Measurements from ENCODE around the gene COL13A1.
A peak's percentile ranks its signal among the peaks of the same experiment; 100 is the strongest.

Gene COL13A1

DNA sequence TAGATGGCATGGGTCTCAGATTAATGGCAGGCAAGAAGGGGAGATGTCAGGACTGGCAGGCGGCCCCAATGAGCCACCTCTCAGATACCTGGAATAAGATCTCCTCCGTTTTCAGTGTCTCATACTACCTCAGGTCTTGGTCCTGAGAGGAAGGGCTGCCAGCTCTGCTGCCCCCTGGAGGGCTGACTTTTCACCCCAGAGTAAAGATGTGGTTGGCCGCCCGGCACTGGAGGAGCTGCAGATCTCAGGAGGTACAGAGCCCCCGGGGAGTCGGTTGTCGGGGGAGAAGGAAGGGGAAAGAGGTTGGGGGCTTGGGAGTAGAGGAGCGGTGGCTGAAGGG lies 642 bp upstream of the COL13A1 start:
- H3K27me3 ChIP-seq (ENCODE audit: control insufficient read depth, insufficient read depth, low read length): no peaks in the 10 kb centered on the region
- no peak overlapping the region for H3K9ac ChIP-seq
- H3K4me2 ChIP-seq (ENCODE audit: low read length): peak overlapping the region; percentile 78
- TF ChIP-seq, protein P1, sequence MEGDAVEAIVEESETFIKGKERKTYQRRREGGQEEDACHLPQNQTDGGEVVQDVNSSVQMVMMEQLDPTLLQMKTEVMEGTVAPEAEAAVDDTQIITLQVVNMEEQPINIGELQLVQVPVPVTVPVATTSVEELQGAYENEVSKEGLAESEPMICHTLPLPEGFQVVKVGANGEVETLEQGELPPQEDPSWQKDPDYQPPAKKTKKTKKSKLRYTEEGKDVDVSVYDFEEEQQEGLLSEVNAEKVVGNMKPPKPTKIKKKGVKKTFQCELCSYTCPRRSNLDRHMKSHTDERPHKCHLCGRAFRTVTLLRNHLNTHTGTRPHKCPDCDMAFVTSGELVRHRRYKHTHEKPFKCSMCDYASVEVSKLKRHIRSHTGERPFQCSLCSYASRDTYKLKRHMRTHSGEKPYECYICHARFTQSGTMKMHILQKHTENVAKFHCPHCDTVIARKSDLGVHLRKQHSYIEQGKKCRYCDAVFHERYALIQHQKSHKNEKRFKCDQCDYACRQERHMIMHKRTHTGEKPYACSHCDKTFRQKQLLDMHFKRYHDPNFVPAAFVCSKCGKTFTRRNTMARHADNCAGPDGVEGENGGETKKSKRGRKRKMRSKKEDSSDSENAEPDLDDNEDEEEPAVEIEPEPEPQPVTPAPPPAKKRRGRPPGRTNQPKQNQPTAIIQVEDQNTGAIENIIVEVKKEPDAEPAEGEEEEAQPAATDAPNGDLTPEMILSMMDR (IDR thresholded peaks at IDR 0.05): peak; percentile 74
- no peak overlapping the region for H3K27ac ChIP-seq
- H2AFZ ChIP-seq: peak overlapping the region; percentile 93
- no peaks in the 10 kb centered on the region for H3K9me3 ChIP-seq (ENCODE audit: control insufficient read depth, low read length)
- no peaks in the 10 kb centered on the region for H3K4me1 ChIP-seq
- H3K4me3 ChIP-seq (ENCODE audit: low read depth, low read length): peak overlapping the region; percentile 39
- H3K79me2 ChIP-seq: no peaks in the 10 kb centered on the region
- no peaks in the 10 kb centered on the region for H3K36me3 ChIP-seq (ENCODE audit: control insufficient read depth, insufficient read depth, low read length)

DNA sequence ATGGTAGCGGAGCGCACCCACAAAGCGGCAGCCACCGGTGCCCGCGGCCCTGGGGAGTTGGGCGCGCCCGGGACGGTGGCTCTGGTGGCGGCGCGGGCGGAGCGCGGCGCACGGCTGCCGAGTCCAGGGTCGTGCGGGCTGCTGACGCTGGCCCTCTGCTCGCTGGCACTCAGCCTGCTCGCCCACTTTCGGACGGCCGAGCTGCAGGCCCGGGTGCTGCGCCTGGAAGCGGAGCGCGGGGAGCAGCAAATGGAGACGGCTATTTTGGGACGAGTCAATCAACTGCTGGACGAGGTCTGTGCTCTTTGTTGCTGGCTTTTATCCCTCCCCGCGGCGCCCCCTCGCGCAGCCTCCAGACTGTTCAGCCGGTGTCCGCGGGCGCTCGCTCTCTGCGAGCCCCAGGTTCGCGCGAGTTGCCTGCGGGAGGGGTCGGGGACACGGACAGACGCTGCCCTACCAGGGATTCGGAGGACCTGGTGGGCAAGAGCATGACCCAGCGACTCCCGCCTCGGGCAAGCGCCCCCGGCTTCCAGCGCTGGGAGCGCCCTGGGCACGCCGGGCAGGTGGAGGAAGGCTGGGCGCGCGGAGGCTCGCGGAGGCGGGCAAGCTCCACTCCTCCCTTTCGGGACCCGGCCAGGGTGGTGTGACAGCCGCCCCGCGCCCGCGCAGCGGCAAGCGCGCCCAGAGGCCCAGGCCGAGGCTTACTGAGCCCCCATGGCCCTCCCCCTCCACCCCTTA lies 887 bp downstream of the COL13A1 start:
- Histone ChIP-seq H2AFZ (peak overlapping the region; percentile 93), H3K4me2 (ENCODE audit: low read length) (peak overlapping the region; percentile 78), H3K9me3 (ENCODE audit: control insufficient read depth, low read length) (no peaks in the 10 kb centered on the region), H3K36me3 (ENCODE audit: control insufficient read depth, insufficient read depth, low read length) (no peaks in the 10 kb centered on the region), H3K4me3 (ENCODE audit: low read depth, low read length) (peak overlapping the region; percentile 39), H3K27me3 (ENCODE audit: control insufficient read depth, insufficient read depth, low read length) (no peaks in the 10 kb centered on the region), H3K4me1 (no peaks in the 10 kb centered on the region), H3K27ac (no peak overlapping the region), H3K79me2 (no peaks in the 10 kb centered on the region), H3K9ac (no peak overlapping the region)
- TF ChIP-seq, protein P1 (IDR thresholded peaks at IDR 0.05): no peak

DNA sequence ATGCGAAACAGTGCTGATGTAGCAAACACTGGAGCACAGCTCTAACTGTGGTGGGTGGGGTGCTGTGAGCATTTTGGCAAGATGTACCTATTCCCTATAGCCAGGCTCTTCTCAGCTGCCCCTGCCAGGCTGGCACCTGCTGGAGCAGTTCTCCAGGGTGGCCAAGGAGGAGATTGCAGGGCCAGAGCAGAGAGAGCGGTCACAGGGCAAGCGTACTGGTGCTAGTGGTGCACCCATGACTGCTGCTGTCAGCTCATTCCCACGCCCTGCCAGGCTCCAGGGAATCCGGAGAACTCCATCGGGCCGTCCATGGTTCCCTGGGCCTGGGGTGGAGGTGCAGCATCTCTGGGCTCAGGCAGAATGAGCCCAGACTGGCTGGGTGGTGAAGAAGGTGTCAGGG lies 2.1 kb downstream of the COL13A1 start:
- no peaks in the 10 kb centered on the region for H3K27me3 ChIP-seq (ENCODE audit: control insufficient read depth, insufficient read depth, low read length)
- no peak overlapping the region for H3K4me2 ChIP-seq (ENCODE audit: low read length)
- TF ChIP-seq, protein P1 (IDR thresholded peaks at IDR 0.05): no peak
- H3K4me1 ChIP-seq: no peaks in the 10 kb centered on the region
- H2AFZ ChIP-seq: no peak overlapping the region
- no peak overlapping the region for H3K4me3 ChIP-seq (ENCODE audit: low read depth, low read length)
- H3K9me3 ChIP-seq (ENCODE audit: control insufficient read depth, low read length): no peaks in the 10 kb centered on the region
- no peak overlapping the region for H3K27ac ChIP-seq
- no peaks in the 10 kb centered on the region for H3K36me3 ChIP-seq (ENCODE audit: control insufficient read depth, insufficient read depth, low read length)
- no peaks in the 10 kb centered on the region for H3K79me2 ChIP-seq
- no peak overlapping the region for H3K9ac ChIP-seq

DNA sequence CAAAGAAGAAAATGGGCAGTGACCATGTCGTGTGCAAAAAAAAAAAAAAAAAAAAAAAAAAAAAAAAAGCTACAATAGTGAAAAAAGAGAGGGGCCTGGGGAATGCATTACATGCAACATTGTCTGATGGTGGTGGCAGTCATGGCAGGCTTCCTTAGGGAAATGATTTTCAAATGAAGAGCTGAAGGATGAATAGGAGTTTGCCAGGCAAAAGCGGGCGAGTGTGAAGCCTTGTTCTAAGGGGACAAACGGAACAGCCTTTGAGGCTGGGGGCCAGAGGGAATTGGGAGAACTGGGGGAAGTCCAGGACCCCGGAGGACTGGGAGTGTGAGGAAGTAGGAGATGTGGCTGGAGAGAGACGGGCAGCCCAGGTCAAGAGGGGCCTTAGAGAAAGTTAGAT lies 3.1 kb downstream of the COL13A1 start:
- TF ChIP-seq, protein P1 (IDR thresholded peaks at IDR 0.05): no peak
- H3K9ac ChIP-seq: no peak overlapping the region
- no peak overlapping the region for H3K4me2 ChIP-seq (ENCODE audit: low read length)
- H3K36me3 ChIP-seq (ENCODE audit: control insufficient read depth, insufficient read depth, low read length): no peaks in the 10 kb centered on the region
- no peak overlapping the region for H3K27ac ChIP-seq
- no peaks in the 10 kb centered on the region for H3K27me3 ChIP-seq (ENCODE audit: control insufficient read depth, insufficient read depth, low read length)
- H3K79me2 ChIP-seq: no peaks in the 10 kb centered on the region
- no peak overlapping the region for H3K4me3 ChIP-seq (ENCODE audit: low read depth, low read length)
- no peaks in the 10 kb centered on the region for H3K9me3 ChIP-seq (ENCODE audit: control insufficient read depth, low read length)
- H2AFZ ChIP-seq: no peak overlapping the region
- H3K4me1 ChIP-seq: no peaks in the 10 kb centered on the region

DNA sequence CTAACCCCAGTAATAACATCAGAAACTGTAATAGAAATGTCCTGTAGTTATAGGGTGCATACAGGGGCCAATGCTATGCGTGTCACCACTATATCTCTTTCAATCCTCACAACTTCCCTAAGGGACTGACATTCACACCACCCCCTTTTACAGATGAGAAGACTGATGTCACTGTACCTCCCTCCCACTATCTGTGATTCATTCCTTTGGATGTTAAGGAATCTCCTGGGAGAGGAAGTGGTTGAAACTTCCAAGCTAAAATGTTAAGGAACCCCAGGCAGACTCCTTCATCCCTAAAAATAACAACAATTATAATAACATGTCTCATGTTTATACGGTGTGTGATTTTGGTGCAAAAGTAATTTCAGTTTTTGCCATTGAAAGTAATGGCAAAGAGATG lies 5.4 kb downstream of the COL13A1 start:
- Histone ChIP-seq H2AFZ (no peak overlapping the region), H3K4me2 (ENCODE audit: low read length) (no peak overlapping the region), H3K27ac (no peak overlapping the region), H3K4me3 (ENCODE audit: low read depth, low read length) (no peak overlapping the region), H3K36me3 (ENCODE audit: control insufficient read depth, insufficient read depth, low read length) (no peaks in the 10 kb centered on the region), H3K4me1 (no peaks in the 10 kb centered on the region), H3K9me3 (ENCODE audit: control insufficient read depth, low read length) (no peaks in the 10 kb centered on the region), H3K9ac (no peak overlapping the region), H3K79me2 (peaks cover 2% of the 10 kb centered on the region), H3K27me3 (ENCODE audit: control insufficient read depth, insufficient read depth, low read length) (no peaks in the 10 kb centered on the region)
- TF ChIP-seq, protein P1 (IDR thresholded peaks at IDR 0.05): no peak
